KG1 (cell line): ENCODE measurements around the gene CACNA1A.

Experiments used
- DNase-seq: peaks from one replicate; lab custom pipeline; 2025; lab: John Stamatoyannopoulos, UW

Gene CACNA1A

GRCh38 chr19:13164343-13165161 is 341.7 kb downstream of the CACNA1A start:
- peak; percentile 43 for DNase-seq

- DNase-seq: no peak
Observed at GRCh38 chr19:13163609-13164342, 342.5 kb downstream of the CACNA1A start.

- peak; percentile 83 for DNase-seq
Observed at GRCh38 chr19:13162724-13163608, 343.3 kb downstream of the CACNA1A start.

- DNase-seq: no peak
Observed at GRCh38 chr19:13160557-13160956, 345.7 kb downstream of the CACNA1A start.

DNA sequence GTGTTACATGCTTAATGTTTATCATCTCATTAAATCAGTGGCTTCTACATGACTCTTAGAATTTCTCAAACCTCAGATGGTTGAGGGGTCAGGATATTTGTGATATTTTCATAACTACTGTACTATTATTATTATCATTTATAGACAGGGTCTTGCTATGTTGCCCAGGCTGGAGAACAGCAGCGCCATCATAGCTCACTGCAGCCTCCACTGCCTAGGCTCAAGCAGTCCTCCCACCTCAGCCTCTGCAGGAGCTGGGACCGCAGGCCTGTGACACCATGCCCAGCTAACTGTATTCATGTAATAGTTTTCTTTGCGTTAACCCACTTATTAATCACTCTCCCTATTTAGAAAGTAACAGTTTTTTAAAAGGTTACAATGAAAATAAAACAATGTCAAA is 346.6 kb downstream of the CACNA1A start:
- no peak for DNase-seq
